ENCODE measurements around the gene KIFC1.

DNA sequence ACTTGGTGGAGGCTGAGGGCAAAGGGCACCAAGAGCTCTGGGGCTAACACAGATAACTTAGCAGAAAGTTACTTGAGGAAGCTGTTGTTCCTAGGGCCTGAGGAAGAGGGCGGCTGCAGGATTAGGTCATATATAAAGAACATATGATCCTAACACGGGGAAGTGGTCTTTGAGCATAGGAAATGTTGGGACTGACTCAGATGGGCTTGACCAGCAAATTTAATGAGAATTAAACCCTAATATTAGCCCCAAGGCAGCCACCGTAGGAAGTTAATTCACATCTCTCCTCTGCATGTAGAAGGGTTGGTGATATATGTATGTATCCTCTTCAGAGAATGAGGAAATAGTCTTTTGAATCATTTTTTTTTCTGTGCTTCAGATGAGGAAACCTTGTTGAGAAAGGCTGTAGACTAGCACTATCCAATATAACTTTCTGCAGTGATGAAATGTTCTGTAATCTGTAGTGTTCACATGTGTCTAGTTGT, 53.5 kb downstream of the KIFC1 start:
- TF ChIP-seq, protein P1, sequence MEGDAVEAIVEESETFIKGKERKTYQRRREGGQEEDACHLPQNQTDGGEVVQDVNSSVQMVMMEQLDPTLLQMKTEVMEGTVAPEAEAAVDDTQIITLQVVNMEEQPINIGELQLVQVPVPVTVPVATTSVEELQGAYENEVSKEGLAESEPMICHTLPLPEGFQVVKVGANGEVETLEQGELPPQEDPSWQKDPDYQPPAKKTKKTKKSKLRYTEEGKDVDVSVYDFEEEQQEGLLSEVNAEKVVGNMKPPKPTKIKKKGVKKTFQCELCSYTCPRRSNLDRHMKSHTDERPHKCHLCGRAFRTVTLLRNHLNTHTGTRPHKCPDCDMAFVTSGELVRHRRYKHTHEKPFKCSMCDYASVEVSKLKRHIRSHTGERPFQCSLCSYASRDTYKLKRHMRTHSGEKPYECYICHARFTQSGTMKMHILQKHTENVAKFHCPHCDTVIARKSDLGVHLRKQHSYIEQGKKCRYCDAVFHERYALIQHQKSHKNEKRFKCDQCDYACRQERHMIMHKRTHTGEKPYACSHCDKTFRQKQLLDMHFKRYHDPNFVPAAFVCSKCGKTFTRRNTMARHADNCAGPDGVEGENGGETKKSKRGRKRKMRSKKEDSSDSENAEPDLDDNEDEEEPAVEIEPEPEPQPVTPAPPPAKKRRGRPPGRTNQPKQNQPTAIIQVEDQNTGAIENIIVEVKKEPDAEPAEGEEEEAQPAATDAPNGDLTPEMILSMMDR (IDR thresholded peaks at IDR 0.05; ENCODE audit: low read length), result no peak
- no peak for TF ChIP-seq EZH2 (optimal IDR thresholded peaks at IDR 0.05; ENCODE audit: low read depth, low read length)

Measured in MM.1S (cell line).